Smooth muscle cell of the umbilical artery (primary cell): ENCODE results near the gene ABLIM3. TPM values are rescaled to one million over a fixed set of nuclear protein-coding genes. Genes with fewer than 3 reads are reported as not detected.

Source experiments
- total RNA-seq: library from RNA; depleted of rRNA; stranded (reverse); fragments of >200 nt; gene quantifications from 2 replicates; pipeline ENCODE4 v1.2.3, GENCODE V29; 2014

Gene ABLIM3
- total RNA-seq = 4.2 and 11.3 TPM in 2 replicates

GRCh38 chr5:149141224-149141956, at the start of gene ABLIM3:
Gene ABLIM3, plus strand, starts transcription at chr5:149141493. Its CDS starts 603 bp downstream, at chr5:149142096.

DNA sequence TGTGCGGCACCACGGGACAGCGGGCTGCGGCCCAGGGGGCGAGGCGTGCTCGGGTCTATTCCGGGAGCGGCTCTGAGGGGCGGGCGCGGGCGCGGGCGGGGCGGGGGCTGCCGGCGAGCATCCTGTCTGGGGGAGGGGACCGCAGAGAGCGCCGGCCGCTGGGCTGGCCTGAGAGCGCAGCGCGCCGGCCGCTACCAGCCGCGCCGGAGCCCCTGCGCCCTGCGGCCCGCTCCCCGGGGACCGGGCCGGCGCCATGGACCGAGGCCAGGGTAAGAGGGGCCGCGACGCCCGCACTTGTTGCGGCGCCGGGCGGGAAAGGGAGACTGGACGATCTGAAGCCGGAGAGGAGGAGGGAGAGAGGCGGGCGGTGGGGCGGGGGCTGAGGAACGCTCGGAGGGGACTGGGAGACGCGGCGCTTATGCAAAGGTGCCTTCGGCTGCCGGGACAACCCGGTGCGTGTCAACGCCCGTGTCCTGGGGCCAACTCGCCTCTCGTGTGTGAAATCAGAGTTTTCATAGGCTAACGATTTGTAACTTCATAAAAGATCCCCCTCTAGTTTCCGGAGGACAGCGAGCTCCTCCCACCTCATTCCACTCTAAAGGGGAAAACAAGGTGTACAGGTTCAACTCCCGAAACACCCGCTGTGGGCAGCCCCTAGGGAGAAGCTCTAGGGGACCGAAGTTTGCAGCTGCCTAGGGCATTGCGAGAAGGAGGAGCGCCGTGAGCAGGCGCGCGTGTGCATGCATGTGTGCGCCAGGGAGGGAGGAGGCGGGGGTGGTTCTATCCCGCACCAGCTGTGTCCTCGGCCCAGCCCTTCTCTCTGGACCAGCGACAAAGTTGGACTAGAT, 130.6 kb downstream of the ABLIM3 start, which contains the start of gene AFAP1L1:
Gene AFAP1L1 (plus strand): TSS at position 144 of the 848 bp plus-strand sequence. CDS start 110 bp downstream, at position 254.

Other genes with a start within 250 kb of the ABLIM3 start
- 1.2 TPM in 2 replicates for gene SH3TC2, start 78.4 kb upstream of the ABLIM3 start, total RNA-seq
- gene AFAP1L1, start 130.4 kb downstream of the ABLIM3 start, total RNA-seq = 1.5 and 3.4 TPM in 2 replicates
- 16.4 and 21.7 TPM in 2 replicates for gene GRPEL2, start 204.0 kb downstream of the ABLIM3 start, total RNA-seq
- gene PCYOX1L, start 216.6 kb downstream of the ABLIM3 start, total RNA-seq = 16.8 and 17.5 TPM in 2 replicates
- gene IL17B, start 237.8 kb downstream of the ABLIM3 start, total RNA-seq = 0.59 TPM in 1 of 2 replicates, not detected in the other